HG03432 (cell line): ENCODE measurements around the gene SIPA1.
"Not testable (repeated sequence)": the region's sequence is repeated elsewhere in the genome, so short reads cannot be mapped to it uniquely, and the experiment has no call there.

Experiments
- ATAC-seq: cut with Tn5 transposase; IDR thresholded peaks from one replicate; pipeline ENCODE4 v1.9.1; 2021; ENCODE audit warnings: mild to moderate bottlenecking, moderate library complexity; ENCODE audit not compliant: unreplicated experiment

The SIPA1 gene

GRCh38 chr11:65621460-65621859 lies 16.4 kb upstream of the SIPA1 start:
- no peak for ATAC-seq

GRCh38 chr11:65622011-65622410 lies 15.9 kb upstream of the SIPA1 start:
- no peak for ATAC-seq

- no peak for ATAC-seq
Measured at GRCh38 chr11:65623177-65623576, 14.7 kb upstream of the SIPA1 start.

GRCh38 chr11:65623852-65624616 lies 13.9 kb upstream of the SIPA1 start:
- no peak for ATAC-seq

- ATAC-seq, result no peak
Measured at GRCh38 chr11:65624931-65625627, 12.8 kb upstream of the SIPA1 start.

GRCh38 chr11:65625628-65626342 lies 12.1 kb upstream of the SIPA1 start:
- ATAC-seq, result no peak

- no peak for ATAC-seq
Measured at GRCh38 chr11:65627202-65627601, 10.7 kb upstream of the SIPA1 start.

- no peak for ATAC-seq
Measured at GRCh38 chr11:65629579-65629978, 8.3 kb upstream of the SIPA1 start.

GRCh38 chr11:65630215-65630614 lies 7.7 kb upstream of the SIPA1 start:
- no peak for ATAC-seq

- ATAC-seq, result no peak
Measured at GRCh38 chr11:65633390-65634108, 4.4 kb upstream of the SIPA1 start.

GRCh38 chr11:65634109-65634436 lies 3.8 kb upstream of the SIPA1 start:
- no peak for ATAC-seq

- ATAC-seq, result no peak
Measured at GRCh38 chr11:65634440-65634839, 3.5 kb upstream of the SIPA1 start.

- ATAC-seq, result no peak
Measured at GRCh38 chr11:65634905-65635731, 2.8 kb upstream of the SIPA1 start.

- ATAC-seq, result no peak
Measured at GRCh38 chr11:65636108-65637031, 1.5 kb upstream of the SIPA1 start.

- ATAC-seq, result no peak
Measured at GRCh38 chr11:65637032-65637557, 806 bp upstream of the SIPA1 start.

- not testable (repeated sequence) for ATAC-seq
Measured at GRCh38 chr11:65639228-65639597, 1.3 kb downstream of the SIPA1 start.

- peak; percentile 36 for ATAC-seq
Measured at GRCh38 chr11:65639623-65640482, 2.0 kb downstream of the SIPA1 start.
